Measurements from ENCODE around the gene SLC30A1.

Gene SLC30A1

DNA sequence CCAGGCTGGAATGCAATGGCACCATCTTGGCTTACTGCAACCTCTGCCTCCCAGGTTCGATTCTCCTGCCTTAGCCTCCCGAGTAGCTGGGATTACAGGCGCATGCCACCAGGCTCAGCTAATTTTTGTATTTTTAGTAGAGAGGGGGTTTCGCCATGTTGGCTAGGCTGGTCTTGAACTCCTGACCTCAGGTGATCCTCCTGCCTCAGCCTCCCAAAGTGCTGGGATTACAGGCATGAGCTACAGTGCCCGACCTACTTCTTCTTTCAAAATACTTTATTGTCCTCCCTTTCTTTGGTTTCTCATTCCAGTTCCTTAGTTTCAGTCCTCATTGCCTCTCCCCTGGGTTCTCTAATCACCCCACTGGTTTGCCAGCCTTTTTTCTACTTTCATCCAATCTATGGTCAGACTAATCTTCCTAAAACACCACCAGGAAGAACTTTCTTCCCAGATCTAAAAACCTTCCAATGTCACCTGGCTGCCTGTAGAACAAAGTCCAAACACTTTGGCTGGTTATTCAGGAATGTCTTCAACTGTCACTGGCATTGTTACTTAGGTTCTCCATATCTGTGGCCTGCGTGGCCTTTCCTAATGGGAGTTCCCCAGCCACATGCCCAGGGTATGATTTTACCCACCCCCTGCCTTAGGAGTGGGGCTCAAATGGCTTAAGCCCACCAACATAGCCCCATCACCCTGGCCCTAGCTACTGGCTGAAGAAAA lies 29.0 kb upstream of the SLC30A1 start:
- no peak for DNase-seq (ENCODE audit: low spot score)

DNA sequence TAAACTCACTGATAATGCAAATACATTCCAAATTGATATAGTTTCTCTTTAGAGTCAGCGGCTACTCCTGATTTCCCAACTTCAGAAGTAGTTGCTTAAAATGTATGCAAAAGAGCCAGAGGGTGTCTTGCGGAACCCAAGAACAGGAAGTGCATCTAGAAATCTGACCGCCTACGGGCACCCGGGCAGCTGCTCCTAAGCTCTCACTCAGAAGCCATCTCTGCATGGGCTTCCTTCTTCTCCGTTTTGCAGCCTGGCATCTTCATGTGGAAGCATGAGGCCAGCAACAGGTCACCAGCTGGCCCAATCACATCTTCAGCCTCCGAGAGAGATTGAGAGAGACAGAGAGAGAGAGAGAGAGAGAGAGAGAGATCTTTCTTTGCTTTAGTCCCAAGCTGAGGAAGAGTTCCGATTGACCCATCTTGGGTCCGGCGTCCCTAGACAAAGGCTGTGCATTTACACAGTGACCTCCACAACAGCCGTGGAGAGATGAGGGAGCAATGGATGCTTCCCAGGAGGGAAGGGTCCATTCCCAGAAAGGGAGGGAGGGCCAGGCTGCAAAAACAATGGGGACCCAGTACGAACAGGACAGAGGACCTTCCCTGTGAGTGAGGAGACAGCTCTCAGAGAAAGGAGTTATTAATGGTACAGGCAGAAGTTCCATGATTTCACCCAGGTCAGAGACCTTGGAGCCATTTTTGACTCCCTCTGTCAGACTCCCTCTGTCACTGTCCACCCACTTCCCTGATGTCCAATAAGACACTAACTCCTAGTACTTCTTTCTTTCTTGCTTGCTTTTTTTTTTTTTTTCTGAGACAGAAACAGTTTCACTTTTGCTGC lies 28.2 kb upstream of the SLC30A1 start:
- DNase-seq (ENCODE audit: low spot score), result no peak

- no peak for DNase-seq (ENCODE audit: low spot score)
Observed at GRCh38 chr1:211606332-211606913, 27.5 kb upstream of the SLC30A1 start.

DNA sequence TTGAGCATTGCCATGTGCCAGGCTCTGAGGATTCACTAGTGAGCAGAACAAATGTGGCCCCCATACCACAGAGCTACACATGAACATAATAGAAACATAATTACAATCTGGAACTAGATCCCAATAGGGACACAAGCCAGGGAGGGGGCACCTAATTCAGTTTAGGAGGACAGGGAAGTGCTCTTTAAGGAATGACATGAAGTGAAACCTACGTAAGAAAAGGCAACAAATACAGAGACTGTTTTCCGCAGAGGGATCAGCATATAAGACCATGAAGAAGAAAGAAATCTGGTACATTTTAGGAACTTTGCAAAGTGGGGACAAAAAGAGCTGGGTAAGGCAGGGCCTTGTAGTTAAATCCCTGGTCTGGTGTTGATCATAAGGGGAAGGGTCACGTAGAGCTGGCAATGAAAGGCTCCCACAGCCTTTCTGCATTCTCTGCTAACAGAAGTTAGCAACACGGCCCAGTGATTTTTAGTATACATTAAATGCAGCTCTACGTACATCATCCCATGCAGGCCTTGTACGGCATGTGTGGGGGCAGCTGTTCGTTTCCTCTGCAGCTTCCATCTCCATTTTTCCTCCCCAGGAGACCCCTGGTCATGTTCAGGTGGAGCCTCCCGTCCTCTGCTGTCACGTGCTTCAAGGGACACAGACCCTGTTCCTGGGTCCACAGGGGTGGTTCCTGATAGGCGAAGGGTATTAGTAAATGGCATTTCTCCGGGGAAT lies 26.8 kb upstream of the SLC30A1 start:
- no peak for DNase-seq (ENCODE audit: low spot score)

DNA sequence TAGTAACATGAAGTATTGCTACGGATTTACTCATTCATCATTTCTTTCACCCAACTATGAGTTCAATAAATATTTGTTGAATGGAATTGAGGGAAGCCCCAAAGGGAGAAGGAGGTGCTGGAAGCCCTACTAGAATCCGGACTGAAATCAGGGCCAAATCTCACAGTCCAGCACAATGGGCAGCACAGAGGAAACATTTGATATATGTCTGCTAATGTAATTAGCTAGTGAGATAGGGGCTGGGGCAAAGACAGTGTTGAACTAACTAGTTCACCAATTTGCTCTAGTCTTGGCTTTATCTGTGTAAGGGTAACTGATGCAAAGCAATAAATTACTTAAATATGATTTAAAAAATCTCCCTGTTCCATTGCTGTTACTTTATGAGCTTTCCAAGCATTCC lies 26.1 kb upstream of the SLC30A1 start:
- no peak for DNase-seq (ENCODE audit: low spot score)

- DNase-seq (ENCODE audit: low spot score), result no peak
Observed at GRCh38 chr1:211604548-211604947, 25.6 kb upstream of the SLC30A1 start.

- no peak for DNase-seq (ENCODE audit: low spot score)
Observed at GRCh38 chr1:211603713-211604112, 24.8 kb upstream of the SLC30A1 start.

DNA sequence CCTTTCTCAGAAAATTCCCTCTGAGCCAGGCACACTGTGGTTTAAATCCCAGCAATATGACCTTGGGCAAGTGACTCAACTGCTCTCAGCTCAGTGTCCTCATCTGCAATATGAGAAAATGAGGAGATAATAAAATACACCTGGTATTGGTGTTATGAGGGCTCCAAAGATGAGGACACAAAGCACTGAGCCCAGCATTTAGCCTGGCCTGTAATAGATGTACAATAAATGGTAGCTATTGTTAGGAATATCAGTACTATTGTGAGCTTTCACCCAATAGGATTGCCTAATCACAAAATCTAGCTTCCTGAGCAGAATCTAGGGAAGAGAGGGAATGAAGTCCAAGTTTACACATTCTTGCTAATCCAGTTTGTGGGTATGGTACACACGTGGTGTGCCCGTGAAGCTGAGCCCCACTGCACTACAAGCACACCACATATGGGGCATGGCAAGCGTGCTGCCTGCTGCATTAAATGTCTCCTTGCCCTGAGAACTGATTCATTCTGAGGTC lies 24.3 kb upstream of the SLC30A1 start:
- no peak for DNase-seq (ENCODE audit: low spot score)

- DNase-seq (ENCODE audit: low spot score), result no peak
Observed at GRCh38 chr1:211601982-211602670, 23.2 kb upstream of the SLC30A1 start.

DNA sequence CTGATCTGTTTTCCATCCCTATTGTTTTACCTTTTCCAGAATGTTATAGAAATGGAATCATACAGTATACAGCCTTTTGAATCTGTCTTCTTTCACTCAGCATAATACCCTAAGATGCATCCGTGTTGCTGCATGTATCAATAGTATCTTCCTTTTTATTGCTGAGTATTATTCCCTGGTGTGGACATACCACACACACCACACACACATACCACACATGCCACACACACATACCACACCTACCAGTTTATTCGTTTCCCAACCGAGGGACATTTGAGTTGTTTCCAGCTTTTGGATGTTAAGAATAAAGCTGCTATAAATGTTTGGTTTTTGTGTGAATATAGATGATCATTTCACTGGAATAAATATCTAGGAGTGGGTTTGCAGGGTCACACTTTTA lies 22.2 kb upstream of the SLC30A1 start:
- no peak for DNase-seq (ENCODE audit: low spot score)

DNA sequence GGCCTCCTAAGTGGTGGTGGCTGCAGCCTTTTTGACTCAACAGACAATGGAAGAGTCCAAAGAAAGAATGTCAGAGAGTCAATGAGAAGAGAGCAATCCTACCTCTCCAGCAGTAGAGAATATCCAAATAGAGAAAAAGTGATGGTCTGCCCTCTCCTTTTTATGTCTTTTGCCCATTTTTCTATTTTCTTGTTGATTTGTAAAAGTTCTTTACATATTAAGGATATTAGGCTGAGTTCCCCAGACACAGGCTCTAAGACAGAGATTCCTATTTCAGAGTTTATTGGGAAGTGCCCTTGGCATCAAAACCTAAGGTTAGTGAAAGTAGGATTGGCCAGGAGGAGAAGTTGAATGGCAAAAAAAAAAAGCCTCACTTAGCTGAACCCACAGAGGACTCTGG lies 20.3 kb upstream of the SLC30A1 start:
- DNase-seq (ENCODE audit: low spot score), result no peak

DNA sequence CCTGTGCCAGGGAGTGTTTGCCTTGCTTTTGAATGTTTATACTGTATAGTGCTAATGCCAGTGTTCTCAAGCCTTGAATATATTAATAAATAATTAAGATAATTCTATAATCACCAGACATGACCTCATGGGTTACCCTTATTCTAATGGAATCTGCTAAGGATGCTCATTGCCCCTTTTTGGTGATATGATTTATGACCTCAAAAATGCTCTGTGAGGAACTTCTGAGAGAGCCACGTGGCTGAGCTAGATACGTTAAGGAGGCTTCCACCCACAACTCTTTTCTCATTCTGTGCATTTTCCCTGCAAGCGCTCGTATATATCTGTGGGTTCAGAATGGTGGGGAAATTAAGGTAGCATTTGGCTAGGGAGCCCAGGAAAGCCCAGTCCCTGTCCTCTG lies 19.6 kb upstream of the SLC30A1 start:
- DNase-seq (ENCODE audit: low spot score), result no peak

DNA sequence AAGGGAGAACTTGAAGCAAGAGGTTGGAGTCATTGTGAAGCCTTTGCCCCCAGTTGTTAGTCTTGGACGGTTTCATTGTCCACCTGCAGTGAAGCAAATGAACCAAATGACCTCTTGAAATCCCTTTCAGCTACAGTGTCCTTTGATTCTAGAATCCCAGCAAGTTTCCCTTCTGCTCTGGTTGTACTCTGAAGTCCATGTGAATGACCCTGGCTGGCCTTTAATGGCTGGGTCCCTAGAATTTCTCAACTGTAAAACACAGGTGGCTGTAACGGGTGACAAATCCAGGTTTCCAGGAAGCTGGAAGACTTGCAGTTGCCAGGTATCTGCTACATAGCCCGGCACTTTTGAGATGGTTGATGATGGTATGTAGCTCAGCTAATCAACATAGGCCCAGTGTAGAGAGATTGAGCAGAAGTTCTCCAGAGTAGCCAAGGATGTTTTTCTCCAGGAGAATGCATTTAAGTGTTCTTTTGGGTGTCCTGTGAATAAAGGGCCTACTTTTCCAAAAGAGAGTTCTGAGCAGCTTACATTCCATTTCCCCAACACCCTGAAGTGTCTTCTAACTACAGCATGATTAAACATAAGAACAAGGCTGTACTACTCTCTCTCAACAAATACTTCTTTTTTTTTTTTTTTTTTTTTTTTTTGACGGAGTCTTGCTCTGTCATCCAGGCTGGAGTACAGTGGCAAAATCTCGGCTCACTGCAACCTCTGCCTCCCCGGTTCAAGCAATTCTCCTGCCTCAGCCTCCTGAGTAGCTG lies 17.6 kb upstream of the SLC30A1 start:
- no peak for DNase-seq (ENCODE audit: low spot score)

- DNase-seq (ENCODE audit: low spot score), result no peak
Observed at GRCh38 chr1:211595419-211595818, 16.5 kb upstream of the SLC30A1 start.

DNA sequence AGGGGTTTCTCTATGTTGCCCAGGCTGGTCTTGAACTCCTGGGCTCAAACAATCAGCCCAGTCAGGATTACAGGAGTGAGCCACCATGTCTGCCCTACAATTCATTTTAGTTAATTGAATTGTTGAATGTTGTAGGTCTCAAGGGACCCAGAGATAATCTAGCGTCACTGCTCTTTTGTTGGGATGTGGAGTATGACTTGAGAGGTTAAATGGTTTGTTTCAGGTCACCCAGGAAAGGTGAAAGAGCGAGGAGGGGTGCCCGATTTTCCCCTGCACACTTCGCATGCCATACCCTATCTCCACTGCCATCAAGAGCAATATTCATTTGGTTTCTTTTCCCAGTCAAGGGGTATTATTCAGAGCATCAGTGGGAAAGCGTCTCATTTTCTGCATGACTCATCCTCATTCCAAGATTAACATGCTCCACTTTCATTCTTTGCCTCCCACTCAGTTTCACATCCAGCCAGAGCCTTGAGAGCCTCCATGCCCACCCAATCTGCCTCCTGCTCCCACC lies 13.1 kb upstream of the SLC30A1 start:
- DNase-seq (ENCODE audit: low spot score), result peak; percentile 74

GRCh38 chr1:211589782-211590721 lies 11.1 kb upstream of the SLC30A1 start:
- DNase-seq (ENCODE audit: low spot score), result peak; percentile 81

- no peak for DNase-seq (ENCODE audit: low spot score)
Observed at GRCh38 chr1:211588711-211589110, 9.8 kb upstream of the SLC30A1 start.

DNA sequence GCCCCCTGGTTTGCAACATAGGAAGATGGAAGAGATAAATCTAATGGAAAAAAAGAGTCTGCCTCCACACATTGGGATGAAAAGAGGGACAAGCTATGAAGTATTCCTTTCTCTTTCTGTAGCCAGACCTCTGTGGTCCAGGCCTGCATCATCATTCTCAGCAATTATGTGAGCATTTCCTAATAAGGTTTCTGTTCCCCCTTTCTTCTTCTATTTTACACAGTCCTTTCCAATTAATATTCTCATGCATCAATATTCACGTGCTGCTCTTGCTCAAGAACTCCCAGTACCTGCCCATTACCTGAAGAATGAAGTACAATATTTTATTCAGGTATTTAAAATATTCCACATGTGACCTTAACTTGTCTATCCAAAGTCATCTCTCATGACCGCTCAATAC lies 8.2 kb upstream of the SLC30A1 start:
- no peak for DNase-seq (ENCODE audit: low spot score)

- no peak for DNase-seq (ENCODE audit: low spot score)
Observed at GRCh38 chr1:211586538-211586937, 7.6 kb upstream of the SLC30A1 start.
